Measurements from ENCODE around the gene TINCR.
"Not testable (repeated sequence)": the region's sequence is repeated elsewhere in the genome, so short reads cannot be mapped to it uniquely, and the experiment has no call there.

TINCR gene

GRCh38 chr19:5536982-5537579 lies 30.7 kb downstream of the TINCR start:
- Mint-ChIP-seq H3K9me3 (peaks cover 3 to 10% of the 10 kb centered on the region in 2 donors), H3K27me3 (peaks cover 25 to 56% of the 10 kb centered on the region in 2 donors)
- not testable (repeated sequence) for H3K4me3 Mint-ChIP-seq; ATAC-seq (replicated peaks); H3K4me1 Mint-ChIP-seq (ENCODE audit: low read depth in 2 of 2); H3K36me3 Mint-ChIP-seq (ENCODE audit: insufficient read depth); DNase-seq; H3K27ac Mint-ChIP-seq

GRCh38 chr19:5536337-5536894 lies 31.3 kb downstream of the TINCR start:
- Mint-ChIP-seq H3K4me1 (ENCODE audit: low read depth in 2 of 2) (no peaks in the 10 kb centered on the region), H3K36me3 (ENCODE audit: insufficient read depth) (no peaks in the 10 kb centered on the region), H3K27me3 (peaks cover 25 to 56% of the 10 kb centered on the region in 2 donors), H3K4me3 (no peak overlapping the region), H3K27ac (no peak overlapping the region), H3K9me3 (peaks cover 3 to 10% of the 10 kb centered on the region in 2 donors)
- ATAC-seq (replicated peaks) (no peak), DNase-seq (no peak)

- DNase-seq, result no peak
- Mint-ChIP-seq H3K9me3 (peaks cover 3 to 10% of the 10 kb centered on the region in 2 donors), H3K4me1 (ENCODE audit: low read depth in 2 of 2) (no peaks in the 10 kb centered on the region), H3K27me3 (peaks cover 20 to 51% of the 10 kb centered on the region in 2 donors), H3K27ac (no peak overlapping the region), H3K36me3 (ENCODE audit: insufficient read depth) (no peaks in the 10 kb centered on the region), H3K4me3 (no peak overlapping the region)
- no peak for ATAC-seq (replicated peaks)
Observed at GRCh38 chr19:5534787-5535586, 32.8 kb downstream of the TINCR start.

GRCh38 chr19:5533257-5533656 lies 34.5 kb downstream of the TINCR start:
- no peak overlapping the region for H3K4me3 Mint-ChIP-seq
- H3K36me3 Mint-ChIP-seq (ENCODE audit: insufficient read depth), result no peaks in the 10 kb centered on the region
- no peak overlapping the region for H3K27ac Mint-ChIP-seq
- ATAC-seq (replicated peaks), result no peak
- no peaks in the 10 kb centered on the region for H3K4me1 Mint-ChIP-seq (ENCODE audit: low read depth in 2 of 2)
- H3K27me3 Mint-ChIP-seq, result peaks cover 21 to 48% of the 10 kb centered on the region in 2 donors
- DNase-seq, result no peak
- H3K9me3 Mint-ChIP-seq, result peaks cover 3 to 10% of the 10 kb centered on the region in 2 donors

GRCh38 chr19:5530701-5531100 lies 37.1 kb downstream of the TINCR start:
- no peak for ATAC-seq (replicated peaks)
- H3K27ac Mint-ChIP-seq, result no peak overlapping the region
- H3K9me3 Mint-ChIP-seq, result peaks cover 3 to 10% of the 10 kb centered on the region in 2 donors
- H3K36me3 Mint-ChIP-seq (ENCODE audit: insufficient read depth), result no peaks in the 10 kb centered on the region
- no peak for DNase-seq
- no peaks in the 10 kb centered on the region for H3K4me1 Mint-ChIP-seq (ENCODE audit: low read depth in 2 of 2)
- H3K27me3 Mint-ChIP-seq, result peaks cover 7 to 46% of the 10 kb centered on the region in 2 donors
- H3K4me3 Mint-ChIP-seq, result no peak overlapping the region

- Mint-ChIP-seq H3K27me3 (peaks cover 7 to 57% of the 10 kb centered on the region in 2 donors), H3K27ac (no peak overlapping the region), H3K4me3 (no peak overlapping the region), H3K4me1 (ENCODE audit: low read depth in 2 of 2) (no peaks in the 10 kb centered on the region), H3K36me3 (ENCODE audit: insufficient read depth) (no peaks in the 10 kb centered on the region), H3K9me3 (peaks cover 0 to 8% of the 10 kb centered on the region in 2 donors)
- DNase-seq (no peak), ATAC-seq (replicated peaks) (no peak)
Observed at GRCh38 chr19:5526691-5527090, 41.1 kb downstream of the TINCR start.

- ATAC-seq (replicated peaks) (no peak), DNase-seq (no peak)
- Mint-ChIP-seq H3K27ac (no peak overlapping the region), H3K27me3 (peaks cover 11 to 46% of the 10 kb centered on the region in 2 donors), H3K9me3 (peaks cover 0 to 8% of the 10 kb centered on the region in 2 donors), H3K4me3 (no peak overlapping the region), H3K36me3 (ENCODE audit: insufficient read depth) (peaks cover 1% of the 10 kb centered on the region), H3K4me1 (ENCODE audit: low read depth in 2 of 2) (no peaks in the 10 kb centered on the region)
Observed at GRCh38 chr19:5524081-5524480, 43.7 kb downstream of the TINCR start.

GRCh38 chr19:5522106-5522505 lies 45.6 kb downstream of the TINCR start:
- peaks cover 12 to 50% of the 10 kb centered on the region in 2 donors for H3K27me3 Mint-ChIP-seq
- H3K27ac Mint-ChIP-seq, result no peak overlapping the region
- DNase-seq, result no peak
- H3K36me3 Mint-ChIP-seq (ENCODE audit: insufficient read depth), result peaks cover 4% of the 10 kb centered on the region
- ATAC-seq (replicated peaks), result no peak
- H3K4me1 Mint-ChIP-seq (ENCODE audit: low read depth in 2 of 2), result no peaks in the 10 kb centered on the region
- peaks cover 0 to 8% of the 10 kb centered on the region in 2 donors for H3K9me3 Mint-ChIP-seq
- H3K4me3 Mint-ChIP-seq, result no peak overlapping the region

GRCh38 chr19:5520501-5520900 lies 47.3 kb downstream of the TINCR start:
- ATAC-seq (replicated peaks) (no peak), DNase-seq (no peak)
- Mint-ChIP-seq H3K36me3 (ENCODE audit: insufficient read depth) (peaks cover 4% of the 10 kb centered on the region), H3K9me3 (peaks cover 5 to 8% of the 10 kb centered on the region in 2 donors), H3K4me3 (no peak overlapping the region), H3K27ac (no peak overlapping the region), H3K4me1 (ENCODE audit: low read depth in 2 of 2) (no peaks in the 10 kb centered on the region), H3K27me3 (peaks cover 19 to 34% of the 10 kb centered on the region in 2 donors)

- H3K27me3 Mint-ChIP-seq, result peaks cover 19 to 22% of the 10 kb centered on the region in 2 donors
- H3K4me3 Mint-ChIP-seq, result no peak overlapping the region
- H3K9me3 Mint-ChIP-seq, result peaks cover 0 to 5% of the 10 kb centered on the region in 2 donors
- no peak overlapping the region for H3K27ac Mint-ChIP-seq
- H3K36me3 Mint-ChIP-seq (ENCODE audit: insufficient read depth), result peaks cover 4% of the 10 kb centered on the region
- DNase-seq (no peak), ATAC-seq (replicated peaks) (no peak)
- no peaks in the 10 kb centered on the region for H3K4me1 Mint-ChIP-seq (ENCODE audit: low read depth in 2 of 2)
Observed at GRCh38 chr19:5519076-5519475, 48.7 kb downstream of the TINCR start.

- Mint-ChIP-seq H3K9me3 (peaks cover 0 to 5% of the 10 kb centered on the region in 2 donors), H3K27me3 (peaks cover 13 to 18% of the 10 kb centered on the region in 2 donors), H3K4me1 (ENCODE audit: low read depth in 2 of 2) (no peaks in the 10 kb centered on the region), H3K36me3 (ENCODE audit: insufficient read depth) (peaks cover 4% of the 10 kb centered on the region), H3K4me3 (no peak overlapping the region), H3K27ac (no peak overlapping the region)
- no peak for DNase-seq
- no peak for ATAC-seq (replicated peaks)
Observed at GRCh38 chr19:5515737-5516136, 52.0 kb downstream of the TINCR start.

GRCh38 chr19:5514001-5514400 lies 53.8 kb downstream of the TINCR start:
- Mint-ChIP-seq H3K27me3 (peaks cover 7 to 26% of the 10 kb centered on the region in 2 donors), H3K4me3 (no peak overlapping the region), H3K27ac (no peak overlapping the region), H3K9me3 (peaks cover 0 to 5% of the 10 kb centered on the region in 2 donors), H3K4me1 (ENCODE audit: low read depth in 2 of 2) (no peaks in the 10 kb centered on the region), H3K36me3 (ENCODE audit: insufficient read depth) (peaks cover 2% of the 10 kb centered on the region)
- DNase-seq (no peak), ATAC-seq (replicated peaks) (no peak)

GRCh38 chr19:5512715-5513114 lies 55.0 kb downstream of the TINCR start:
- Mint-ChIP-seq H3K36me3 (ENCODE audit: insufficient read depth) (no peaks in the 10 kb centered on the region), H3K9me3 (peaks cover 0 to 5% of the 10 kb centered on the region in 2 donors), H3K27ac (no peak overlapping the region), H3K27me3 (peaks cover 7 to 18% of the 10 kb centered on the region in 2 donors), H3K4me1 (ENCODE audit: low read depth in 2 of 2) (no peaks in the 10 kb centered on the region), H3K4me3 (no peak overlapping the region)
- ATAC-seq (replicated peaks), result no peak
- no peak for DNase-seq

Measured in effector memory CD8-positive, alpha-beta T cell (primary cell).